Endothelial cell of umbilical vein (primary cell): Measurements from ENCODE around the gene FILIP1L. TPM values are rescaled to one million over a fixed set of nuclear protein-coding genes. Genes with fewer than 3 reads are reported as not detected.

Experiments
- BruUV-seq: library from RNA; stranded (reverse); fragments of 400-500 nt; replicated peaks from 2 replicates; lab custom pipeline; 2021; lab: Mats Ljungman, UMichigan
- CTCF ChIA-PET: fragments of 300-600, 350-600 bp; sonication (Branson Sonifier 250); formaldehyde crosslinking; loops from one replicate; lab custom pipeline; 2021; ENCODE audit warnings: antibody characterized with exemption, inconsistent platforms; lab: Charles Lee
- POLR2A ChIA-PET: fragments of 300-600, 350-600 bp; sonication (Branson Sonifier 250); formaldehyde crosslinking; loops from one replicate; lab custom pipeline; 2021; ENCODE audit warnings: antibody characterized with exemption, inconsistent platforms; lab: Charles Lee
- DNase-seq: peaks from one replicate; pipeline ENCODE4 v3.0.0-alpha.2; 2011; ENCODE audit warnings: low read depth, low spot score
- FAIRE-seq: peaks from 2 replicates; lab custom pipeline; 2011; peaks lifted over from hg19 to GRCh38; lab: Jason Lieb, UNC
- H2AFZ ChIP-seq: 2 replicates; pipeline ENCODE4 v1.6.0; 2012; ENCODE audit warnings: low read depth, low read length, control low read depth, inconsistent platforms
- H3K27ac ChIP-seq: 2 replicates; pipeline ENCODE4 v1.5.1; 2011; ENCODE audit warnings: low read depth, mild to moderate bottlenecking, control low read depth, low read length, moderate library complexity; ENCODE audit not compliant: insufficient read depth
- H3K27me3 ChIP-seq, 2 experiments: 2 replicates each; pipeline versions ENCODE4 v1.6.0 to v1.6.1; 2011; ENCODE audit warnings: low read length in 2 of 2, mixed read lengths in 1 of 2; ENCODE audit not compliant: control insufficient read depth in 2 of 2, insufficient read depth in 2 of 2
- H3K36me3 ChIP-seq, 2 experiments: 2 replicates in 1 of 2; 3 replicates in 1 of 2; pipeline ENCODE4 v1.5.1; 2011; ENCODE audit warnings: low read length in 2 of 2, mild to moderate bottlenecking in 1 of 2, moderate library complexity in 1 of 2; ENCODE audit not compliant: control insufficient read depth in 2 of 2, insufficient read depth in 2 of 2; ENCODE audit errors: extremely low read depth in 1 of 2
- H3K4me1 ChIP-seq: 3 replicates; pipeline ENCODE4 v1.5.1; 2011; ENCODE audit warnings: mild to moderate bottlenecking, low read length; ENCODE audit not compliant: control insufficient read depth, insufficient read depth; ENCODE audit errors: extremely low read depth
- H3K4me2 ChIP-seq: 2 replicates; pipeline ENCODE4 v1.6.1; 2011; ENCODE audit warnings: low read length, control low read depth, mixed read lengths; ENCODE audit not compliant: insufficient read depth
- H3K4me3 ChIP-seq, 3 experiments: fragments of 200-600 bp in 1 of 3; sonication (generic), shearing (Covaris generic) in 1 of 3; replicated peaks in 1 of 3; 2 replicates each; pipeline ENCODE4 v1.5.1; 2011 to 2016; ENCODE audit warnings: control low read depth in 3 of 3, low read length in 3 of 3, mild to moderate bottlenecking in 2 of 3, inconsistent platforms in 1 of 3, low read depth in 1 of 3, moderate library complexity in 1 of 3; ENCODE audit not compliant: insufficient read depth in 1 of 3
- H3K79me2 ChIP-seq: 2 replicates; pipeline ENCODE4 v1.6.0; 2012; ENCODE audit warnings: low read length, inconsistent platforms; ENCODE audit not compliant: control insufficient read depth, insufficient read depth
- H3K9ac ChIP-seq: replicated peaks from 2 replicates; pipeline ENCODE3; 2011; ENCODE audit warnings: low read length, control low read depth; ENCODE audit not compliant: insufficient read depth; ENCODE audit errors: extremely low read depth
- H3K9me1 ChIP-seq: replicated peaks from 3 replicates; pipeline ENCODE4 v1.6.0; 2011; ENCODE audit warnings: mild to moderate bottlenecking, low read length; ENCODE audit not compliant: control insufficient read depth, insufficient read depth; ENCODE audit errors: extremely low read depth
- H3K9me3 ChIP-seq: replicated peaks from 2 replicates; pipeline ENCODE4 v1.5.1; 2012; ENCODE audit warnings: low read length, inconsistent platforms; ENCODE audit not compliant: control insufficient read depth, insufficient read depth
- H4K20me1 ChIP-seq: replicated peaks from 2 replicates; pipeline ENCODE3; 2011; ENCODE audit warnings: mild to moderate bottlenecking, low read length; ENCODE audit not compliant: control insufficient read depth, insufficient read depth; ENCODE audit errors: extremely low read depth
- CTCF ChIP-seq, 2 donors: IDR thresholded peaks; 1 replicate in 1 of 2; 2 replicates in 1 of 2; pipeline ENCODE4 v1.5.1; 2011; ENCODE audit warnings: low read length in 2 of 2, mild to moderate bottlenecking in 2 of 2, moderate library complexity in 2 of 2, control low read depth in 1 of 2, inconsistent platforms in 1 of 2, low read depth in 1 of 2; ENCODE audit not compliant: insufficient read depth in 1 of 2; ENCODE audit errors: extremely low read depth in 1 of 2
- FOS ChIP-seq: IDR thresholded peaks from 2 replicates; pipeline ENCODE4 v1.6.1; 2011; ENCODE audit warnings: mild to moderate bottlenecking, low read length, moderate library complexity, borderline replicate concordance; ENCODE audit not compliant: insufficient read depth
- JUN ChIP-seq: IDR thresholded peaks from 2 replicates; pipeline ENCODE4 v1.6.1; 2011; ENCODE audit warnings: borderline replicate concordance, low read depth; ENCODE audit not compliant: insufficient read length, insufficient read depth
- MAX ChIP-seq: IDR thresholded peaks from 2 replicates; pipeline ENCODE4 v1.6.1; 2011; ENCODE audit not compliant: insufficient read depth, insufficient read length
- dilution Hi-C: fragments of 300-500 bp; cut with MboI; formaldehyde crosslinking; loops from one replicate; pipeline ENCODE4 v1.15.0; 2019; ENCODE audit warnings: low sequenced_read_pairs; ENCODE audit not compliant: extremely low pct_ligation_motif_present
- intact Hi-C: fragments of 100-400 bp; cut with micrococcal nuclease; formaldehyde crosslinking; loops from one replicate; pipeline ENCODE4 v1.10.0; 2022
- polyA plus RNA-seq, 4 experiments: library from polyadenylated mRNA; depleted of rRNA in 3 of 4; stranded (reverse) in 3 of 4; unstranded in 1 of 4; fragments of >200 nt; gene quantifications; 2 replicates each; pipeline versions ENCODE4 v1.2.1 to v1.2.3, GENCODE V29; 2011 to 2012; ENCODE audit warnings: missing spikeins in 1 of 4
- total RNA-seq: library from RNA; stranded (reverse); gene quantifications from 2 replicates; pipeline ENCODE4 v1.2.3, GENCODE V29; 2021

The FILIP1L gene
- total and polyA plus RNA-seq, 2 donors (not counting 3 experiments of a cell fraction or from before 2014, with no cell fraction given) = 26.0 to 29.9 TPM

- H3K9me1 ChIP-seq = no peaks in the 10 kb centered on the region
- no peaks in the 10 kb centered on the region for H4K20me1 ChIP-seq
- peak overlapping the region in 1 of 3 experiments; percentile 5 for H3K4me3 ChIP-seq
- peak overlapping the region; percentile 62 for H3K4me2 ChIP-seq
- H2AFZ ChIP-seq = no peak overlapping the region
- no peaks in the 10 kb centered on the region for H3K36me3 ChIP-seq
- H3K27ac ChIP-seq = peak overlapping the region; percentile 41
- no TSS peak for BruUV-seq
- intact Hi-C loops = loop anchor here (1.0 to 2.0 kb wide), 2 partner anchors 19 to 84 kb away; no protein-coding TSS in a partner anchor
- FAIRE-seq (peak; percentile 74), DNase-seq (peak; percentile 88)
- CTCF ChIA-PET = interaction anchor here (0.8 to 2.4 kb wide), 8 partner anchors 10 to 294 kb away, joined by 3 to 12 read pairs (median 4); no protein-coding TSS in a partner anchor
- dilution Hi-C loops = no loop called here
- no peaks in the 10 kb centered on the region for H3K9me3 ChIP-seq
- POLR2A ChIA-PET = interaction anchor here (0.6 kb wide), 1 partner anchor 114 kb away, joined by 3 read pairs; no protein-coding TSS in a partner anchor
- H3K9ac ChIP-seq = no peak overlapping the region
- no peaks in the 10 kb centered on the region for H3K79me2 ChIP-seq
- H3K27me3 ChIP-seq = no peaks in the 10 kb centered on the region
- peaks cover 18% of the 10 kb centered on the region for H3K4me1 ChIP-seq
- no peak for TF ChIP-seq MAX
- TF ChIP-seq FOS = peak; percentile 62
- peak; percentile 26 for TF ChIP-seq JUN
- no peak for TF ChIP-seq CTCF (IDR thresholded peaks at IDR 0.05; ENCODE audit: extremely low read depth in 1 of 2, insufficient read depth in 1 of 2, low read depth in 1 of 2, low read length in 2 of 2)
Observed at GRCh38 chr3:100125161-100125938, 11.0 kb upstream of the FILIP1L start.
